ENCODE results near the gene SORCS3. TPM values are rescaled to one million over a fixed set of nuclear protein-coding genes. Genes with fewer than 3 reads are reported as not detected.

Gene SORCS3
- total RNA-seq, 1 experiment from 2014 or later: not detected

DNA sequence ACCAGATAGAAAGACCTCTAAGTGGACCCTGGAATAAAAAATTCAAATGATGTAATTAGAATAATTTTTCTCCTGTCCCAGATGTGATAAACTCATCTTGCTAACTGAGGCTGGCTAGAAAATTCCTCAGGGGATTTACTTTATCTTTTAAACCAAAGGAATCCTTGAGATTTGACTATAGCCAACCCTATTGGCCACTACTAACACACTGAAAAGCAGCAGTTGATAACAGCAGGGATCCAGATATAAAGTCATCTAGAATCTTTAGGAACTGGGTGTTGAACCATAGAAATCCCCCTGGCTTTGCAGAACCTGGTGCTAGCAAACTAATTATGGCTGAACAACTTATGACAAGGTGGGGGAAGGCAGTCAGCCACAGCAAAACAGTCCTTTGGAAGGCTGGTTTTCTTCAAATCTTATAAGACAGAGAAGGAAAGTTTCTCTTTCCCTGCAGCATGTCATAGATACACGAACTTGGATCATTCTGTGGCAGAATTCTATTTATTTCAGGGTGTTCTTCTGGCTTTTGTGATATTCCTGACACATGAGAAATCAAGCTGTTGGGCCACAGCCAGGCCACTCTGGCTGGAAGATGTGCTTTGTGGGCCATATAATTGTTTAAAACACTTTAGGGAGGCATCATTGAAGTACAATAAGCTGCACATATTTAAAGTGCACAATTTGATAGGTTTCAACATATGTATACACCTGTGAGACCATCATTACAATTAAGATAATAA is 643.6 kb downstream of the SORCS3 start (continued):
- TF ChIP-seq RAD21 (IDR thresholded peaks at IDR 0.05; ENCODE audit: low read depth): no peak
- no peak for TF ChIP-seq CEBPB (IDR thresholded peaks at IDR 0.05; ENCODE audit: low read depth)

GRCh38 chr10:105288026-105288425 is 646.9 kb downstream of the SORCS3 start:
- no peaks in the 10 kb centered on the region for H4K20me1 ChIP-seq (ENCODE audit: insufficient read depth)
- no peak overlapping the region for H3K27ac ChIP-seq (ENCODE audit: low read depth, low read length)
- POLR2A ChIA-PET: no interaction called here
- ATAC-seq (no peak), DNase-seq (ENCODE audit: low read depth, low spot score) (no peak)
- peaks cover 29 to 31% of the 10 kb centered on the region in 2 experiments; a peak in 2 of 4 replicates for H3K9me3 ChIP-seq (ENCODE audit: control insufficient read depth in 1 of 2, insufficient read depth in 1 of 2, low read depth in 1 of 2, low read length in 2 of 2)
- intact Hi-C loops (cut with micrococcal nuclease): no loop called here
- TF ChIP-seq JUND (IDR thresholded peaks at IDR 0.05): no peak
- TF ChIP-seq REST (IDR thresholded peaks at IDR 0.05; ENCODE audit: low read depth): no peak
- TF ChIP-seq SIN3A (IDR thresholded peaks at IDR 0.05; ENCODE audit: low read depth): no peak
- TF ChIP-seq RAD21 (IDR thresholded peaks at IDR 0.05; ENCODE audit: low read depth): no peak
- TF ChIP-seq CBX3 (IDR thresholded peaks at IDR 0.05; ENCODE audit: low read depth): no peak
- TF ChIP-seq, protein P1, sequence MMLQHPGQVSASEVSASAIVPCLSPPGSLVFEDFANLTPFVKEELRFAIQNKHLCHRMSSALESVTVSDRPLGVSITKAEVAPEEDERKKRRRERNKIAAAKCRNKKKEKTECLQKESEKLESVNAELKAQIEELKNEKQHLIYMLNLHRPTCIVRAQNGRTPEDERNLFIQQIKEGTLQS (IDR thresholded peaks at IDR 0.05): no peak
- no peak for TF ChIP-seq ZNF274 (IDR thresholded peaks at IDR 0.05; ENCODE audit: low read depth, low read length)
- TF ChIP-seq ELF1 (IDR thresholded peaks at IDR 0.05; ENCODE audit: borderline replicate concordance, low read depth): no peak
- RAD21 ChIA-PET (ENCODE audit: low non-redundant PET in 1 of 2, low total read pairs in 2 of 2, uncharacterized antibody in 2 of 2, unreplicated experiment in 2 of 2): no interaction called here
- no TSS peak for BruUV-seq (replicated peaks)
- no peaks in the 10 kb centered on the region for H3K27me3 ChIP-seq (ENCODE audit: insufficient read depth, low read length)
- H3K4me1 ChIP-seq (ENCODE audit: control insufficient read depth in 1 of 2, insufficient read depth in 2 of 2, low read length in 2 of 2): no peaks in the 10 kb centered on the region
- no peaks in the 10 kb centered on the region for H3K9me2 ChIP-seq (ENCODE audit: insufficient read depth)
- H3K36me3 ChIP-seq (ENCODE audit: control insufficient read depth in 1 of 2, insufficient read depth in 2 of 2, low read length in 2 of 2): no peaks in the 10 kb centered on the region; a peak in 1 of 4 replicates
- H3K9ac ChIP-seq (ENCODE audit: low read length): no peak overlapping the region
- CTCF ChIA-PET: no interaction called here
- H2AFZ ChIP-seq (ENCODE audit: low read depth, low read length, poor library complexity, severe bottlenecking): no peak overlapping the region
- no peak overlapping the region for H3K4me2 ChIP-seq (ENCODE audit: low read length)
- no peaks in the 10 kb centered on the region for H3K79me2 ChIP-seq (ENCODE audit: insufficient read depth, low read length)
- no peak overlapping the region for H3K4me3 ChIP-seq (replicated peaks in 1 of 2; ENCODE audit: low read depth in 1 of 2, low read length in 2 of 2)
